Ovary (tissue), 9 donors: ENCODE data around the gene SERPINB12. TPM values are rescaled to one million over a fixed set of nuclear protein-coding genes. Genes with fewer than 3 reads are reported as not detected.

Source experiments
- DNase-seq, 5 donors: peaks; one replicate each; pipeline ENCODE4 v3.0.0-alpha.2; 2019 to 2020
- H3K27ac ChIP-seq, 2 donors: fragments of 200-600 bp; one replicate each; pipeline versions ENCODE4 v1.5.1 to v1.8.0; 2019 to 2022
- H3K27me3 ChIP-seq: fragments of 200-600 bp; one replicate; pipeline ENCODE4 v1.8.0; 2022
- H3K36me3 ChIP-seq: fragments of 200-600 bp; sonication (generic); one replicate; pipeline ENCODE4 v1.5.1; 2019
- H3K4me1 ChIP-seq: one replicate; pipeline ENCODE4 v1.8.1; 2013; ENCODE audit warnings: mild to moderate bottlenecking, moderate library complexity; ENCODE audit not compliant: insufficient read depth
- H3K4me3 ChIP-seq: fragments of 200-600 bp; sonication (generic); one replicate; pipeline ENCODE4 v1.5.1; 2017
- H3K9me3 ChIP-seq, 2 donors: fragments of 200-600 bp in 1 of 2; sonication (generic) in 1 of 2; one replicate each; pipeline versions ENCODE4 v1.5.1 to v1.8.1; 2013 to 2019; ENCODE audit warnings: mild to moderate bottlenecking in 1 of 2, moderate library complexity in 1 of 2
- EP300 ChIP-seq: sonication (generic); formaldehyde crosslinking; IDR thresholded peaks from one replicate; pipeline ENCODE4 v1.6.1; 2017; ENCODE audit warnings: antibody characterized with exemption
- POLR2A ChIP-seq: fragments of 450-650 bp; IDR thresholded peaks from one replicate; pipeline ENCODE4 v1.6.1; 2017; ENCODE audit warnings: antibody characterized with exemption, mild to moderate bottlenecking, moderate library complexity
- WGBS, 3 donors: extraction: QIAGEN DNeasy Blood & Tissue Kit in 1 of 3; methylation state at CpG; one replicate each; pipeline versions ENCODE4 v1.1.5 to v1.1.7; 2013 to 2017; 5-methylcytosine and 5-hydroxymethylcytosine counted together
- intact Hi-C, 4 donors: fragments of 100-400 bp; cut with DNase I; formaldehyde crosslinking; loops; one replicate each; pipeline versions ENCODE4 v1.11.0 to v1.15.1; 2022 to 2023
- polyA plus RNA-seq, 2 donors: library from polyadenylated mRNA; stranded (reverse); fragments of 200-250 nt in 1 of 2; fragments of 350-450 nt in 1 of 2; fragmentation: Illumina TruSeq in 1 of 2; extraction: RNeasy Lipid Tissue Mini Kit (QIAGEN cat#74804) in 1 of 2; gene quantifications; one replicate each; pipeline ENCODE4 v1.2.3, GENCODE V29; 2013 to 2014
- total RNA-seq, 7 donors: library from RNA; depleted of rRNA in 2 of 7; stranded (reverse); fragments of >200 nt in 2 of 7; fragmentation: NEBNext Ultra II Directional in 3 of 7; extraction: Animal tissue kit (Norgen Biotek cat#: 25700) in 3 of 7; gene quantifications; one replicate each; pipeline versions ENCODE4 v1.1.0 to v1.2.4, GENCODE V29; 2016 to 2023
- TF ChIP-seq, protein P1 (sequence below), 3 donors: fragments of 450-650 bp in 2 of 3; fragments of 200-600 bp in 1 of 3; IDR thresholded peaks; one replicate each; pipeline versions ENCODE4 v1.5.1 to v1.8.0; 2016 to 2022; ENCODE audit warnings: antibody characterized with exemption in 3 of 3, mild to moderate bottlenecking in 1 of 3
- donor health status: DM: no; HTN: no; CAD: no; lungs with moderate emphysema.
- donor health status: DM: no; HTN: no; CAD: no.
- donor health status: Bipolar disorder and iron deficiency.
- donor health status: DM: yes; HTN: yes; CAD: no.
- donor health status: DM: no; HTN: no; CAD: no.
- donor health status: DM: yes; HTN: yes; CAD: no.

SERPINB12 gene
- total and polyA plus RNA-seq, 9 donors: not detected

GRCh38 chr18:63506336-63506646 lies 35.9 kb upstream of the SERPINB12 start:
- TF ChIP-seq, protein P1, sequence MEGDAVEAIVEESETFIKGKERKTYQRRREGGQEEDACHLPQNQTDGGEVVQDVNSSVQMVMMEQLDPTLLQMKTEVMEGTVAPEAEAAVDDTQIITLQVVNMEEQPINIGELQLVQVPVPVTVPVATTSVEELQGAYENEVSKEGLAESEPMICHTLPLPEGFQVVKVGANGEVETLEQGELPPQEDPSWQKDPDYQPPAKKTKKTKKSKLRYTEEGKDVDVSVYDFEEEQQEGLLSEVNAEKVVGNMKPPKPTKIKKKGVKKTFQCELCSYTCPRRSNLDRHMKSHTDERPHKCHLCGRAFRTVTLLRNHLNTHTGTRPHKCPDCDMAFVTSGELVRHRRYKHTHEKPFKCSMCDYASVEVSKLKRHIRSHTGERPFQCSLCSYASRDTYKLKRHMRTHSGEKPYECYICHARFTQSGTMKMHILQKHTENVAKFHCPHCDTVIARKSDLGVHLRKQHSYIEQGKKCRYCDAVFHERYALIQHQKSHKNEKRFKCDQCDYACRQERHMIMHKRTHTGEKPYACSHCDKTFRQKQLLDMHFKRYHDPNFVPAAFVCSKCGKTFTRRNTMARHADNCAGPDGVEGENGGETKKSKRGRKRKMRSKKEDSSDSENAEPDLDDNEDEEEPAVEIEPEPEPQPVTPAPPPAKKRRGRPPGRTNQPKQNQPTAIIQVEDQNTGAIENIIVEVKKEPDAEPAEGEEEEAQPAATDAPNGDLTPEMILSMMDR (IDR thresholded peaks at IDR 0.05): no peak
- TF ChIP-seq POLR2A: no peak
- TF ChIP-seq EP300: no peak
- Histone ChIP-seq H3K27ac (no peak overlapping the region), H3K27me3 (no peaks in the 10 kb centered on the region), H3K36me3 (no peaks in the 10 kb centered on the region), H3K9me3 (no peaks in the 10 kb centered on the region), H3K4me1 (no peaks in the 10 kb centered on the region), H3K4me3 (no peak overlapping the region)
- intact Hi-C loops: no loop called here
- WGBS, 3 donors: 57 to 83% (median 74%) methylated on average over 3 of the region's 3 CpGs
- no peak for DNase-seq

DNA sequence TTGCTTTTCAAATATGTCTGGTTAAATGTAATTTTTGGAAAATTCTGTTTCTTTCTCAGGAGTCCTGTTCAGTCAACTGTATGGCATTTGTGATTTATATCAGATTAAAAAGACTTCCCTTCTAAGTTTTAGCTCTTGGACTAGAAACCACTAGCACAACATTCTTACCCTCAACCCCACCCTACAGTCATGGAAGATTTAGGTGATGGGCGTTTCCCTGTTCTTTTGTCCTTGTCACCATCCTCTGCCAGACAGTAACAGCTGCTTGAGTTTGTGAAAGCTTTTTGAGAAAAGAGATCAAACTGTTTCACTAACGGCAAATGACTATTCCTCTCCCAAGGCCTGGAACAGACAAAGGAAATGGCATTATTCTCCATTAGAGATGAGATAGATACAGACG lies 33.6 kb upstream of the SERPINB12 start:
- DNase-seq: no peak
- intact Hi-C loops: no loop called here

DNA sequence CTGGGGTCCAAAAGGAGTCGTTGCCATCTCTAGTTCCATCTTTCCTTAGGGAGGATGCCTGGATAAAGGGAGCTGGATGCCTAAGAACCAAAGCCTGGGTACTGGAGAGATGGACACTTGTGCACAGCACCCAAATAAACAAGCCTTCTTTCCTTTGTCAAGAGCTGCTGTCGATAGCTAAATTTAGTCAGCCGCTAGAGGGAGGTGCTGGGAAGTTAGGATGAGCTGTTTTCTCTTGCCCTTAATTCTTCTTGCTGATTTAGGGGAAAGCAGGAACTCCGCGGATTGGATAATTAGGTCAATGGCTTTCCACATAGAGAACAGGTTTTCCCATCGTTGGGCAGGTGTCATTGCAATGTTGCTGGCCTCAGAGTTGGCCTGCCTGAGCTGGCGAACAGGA lies 30.9 kb upstream of the SERPINB12 start:
- intact Hi-C loops: loop anchor here in 2 of 4 donors (10.0 kb wide), 2 partner anchors 64 to 484 kb away; no protein-coding TSS in a partner anchor
- H3K27me3 ChIP-seq: no peaks in the 10 kb centered on the region
- no peak for DNase-seq
- no peak overlapping the region for H3K27ac ChIP-seq
- no peaks in the 10 kb centered on the region for H3K4me1 ChIP-seq
- TF ChIP-seq, protein P1 (IDR thresholded peaks at IDR 0.05): no peak
- TF ChIP-seq EP300: no peak
- H3K9me3 ChIP-seq: no peaks in the 10 kb centered on the region
- WGBS, 3 donors: 38 to 45% (median 39%) methylated on average over 7 of the region's 7 CpGs
- no peaks in the 10 kb centered on the region for H3K36me3 ChIP-seq
- no peak overlapping the region for H3K4me3 ChIP-seq

More for the DNA sequence above, 33.6 kb upstream of the SERPINB12 start:
- TF ChIP-seq POLR2A (no peak), EP300 (no peak)
- TF ChIP-seq, protein P1 (IDR thresholded peaks at IDR 0.05): no peak
- H3K9me3 ChIP-seq: no peaks in the 10 kb centered on the region
- no peaks in the 10 kb centered on the region for H3K36me3 ChIP-seq
- 30 to 47% (median 32%) methylated on average over 3 of the region's 3 CpGs for WGBS, 3 donors
- no peak overlapping the region for H3K4me3 ChIP-seq
- no peaks in the 10 kb centered on the region for H3K4me1 ChIP-seq
- H3K27me3 ChIP-seq: no peaks in the 10 kb centered on the region
- no peak overlapping the region for H3K27ac ChIP-seq

GRCh38 chr18:63514326-63514725 lies 27.8 kb upstream of the SERPINB12 start:
- WGBS, 3 donors: 79 to 81% (median 81%) methylated on average over 6 of the region's 6 CpGs
- Histone ChIP-seq H3K27ac (no peak overlapping the region), H3K36me3 (no peaks in the 10 kb centered on the region), H3K9me3 (no peaks in the 10 kb centered on the region), H3K27me3 (no peaks in the 10 kb centered on the region), H3K4me1 (peaks cover 2% of the 10 kb centered on the region), H3K4me3 (no peak overlapping the region)
- TF ChIP-seq, protein P1 (IDR thresholded peaks at IDR 0.05): no peak
- TF ChIP-seq EP300 (no peak), POLR2A (no peak)
- DNase-seq: no peak
- intact Hi-C loops: loop anchor here in 2 of 4 donors (10.0 kb wide), 2 partner anchors 60 to 480 kb away; no protein-coding TSS in a partner anchor
